Measurements from ENCODE around the gene CADPS.

GRCh38 chr3:62621176-62621575 is 254.0 kb downstream of the CADPS start:
- TF ChIP-seq ZNF274 (IDR thresholded peaks at IDR 0.05; ENCODE audit: low read depth, low read length) = no peak
- no peak for TF ChIP-seq YY1 (IDR thresholded peaks at IDR 0.05; ENCODE audit: insufficient read depth, insufficient read length)
